GM12801 (cell line): ENCODE results near the gene LGI1.

ENCODE experiments used
- CTCF ChIP-seq: IDR thresholded peaks from one replicate; pipeline ENCODE4 v1.5.1; 2011; ENCODE audit warnings: control low read depth; ENCODE audit not compliant: insufficient read length; ENCODE audit errors: extremely low read depth

Gene LGI1

GRCh38 chr10:93746844-93747284 lies 10.9 kb upstream of the LGI1 start:
- TF ChIP-seq CTCF: no peak

GRCh38 chr10:93749218-93749799 lies 8.4 kb upstream of the LGI1 start:
- no peak for TF ChIP-seq CTCF

DNA sequence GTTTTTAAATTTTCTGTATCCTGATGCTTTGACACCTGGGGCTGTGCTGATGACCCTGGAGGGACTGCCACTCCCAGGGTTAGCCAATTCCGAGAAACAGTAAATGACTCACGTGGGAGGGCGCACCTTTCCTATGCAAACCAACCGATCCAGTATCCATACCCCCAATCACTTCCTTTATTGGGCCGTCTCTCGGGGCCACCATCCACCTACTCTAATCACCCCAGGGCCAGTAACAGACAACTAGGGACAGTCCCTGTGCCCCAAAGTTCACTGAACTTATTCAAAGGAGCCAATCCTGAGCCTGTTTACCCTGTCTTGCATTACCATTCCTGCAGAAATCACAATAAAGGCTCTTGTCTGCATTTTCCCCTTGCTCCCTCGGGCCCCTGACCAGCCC lies 6.6 kb upstream of the LGI1 start:
- no peak for TF ChIP-seq CTCF

DNA sequence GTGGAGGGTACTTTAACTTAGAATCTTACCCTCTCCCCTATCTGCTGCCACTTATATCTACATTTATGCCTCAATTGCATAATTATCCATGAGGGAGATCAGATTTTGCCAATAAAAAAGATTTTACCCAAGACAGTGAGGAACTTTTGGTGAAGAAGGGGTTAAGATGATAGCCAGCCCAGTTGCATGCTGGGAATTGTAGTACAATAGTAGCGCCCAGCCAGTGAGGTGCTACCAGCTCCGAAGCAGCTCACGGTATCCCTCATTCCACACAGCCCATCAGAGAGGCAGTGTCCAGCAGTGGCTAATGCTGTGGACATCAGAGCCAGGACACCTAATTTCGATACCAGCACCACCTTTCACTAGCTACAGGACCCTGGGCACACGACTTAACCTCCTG lies 5.9 kb upstream of the LGI1 start:
- no peak for TF ChIP-seq CTCF

DNA sequence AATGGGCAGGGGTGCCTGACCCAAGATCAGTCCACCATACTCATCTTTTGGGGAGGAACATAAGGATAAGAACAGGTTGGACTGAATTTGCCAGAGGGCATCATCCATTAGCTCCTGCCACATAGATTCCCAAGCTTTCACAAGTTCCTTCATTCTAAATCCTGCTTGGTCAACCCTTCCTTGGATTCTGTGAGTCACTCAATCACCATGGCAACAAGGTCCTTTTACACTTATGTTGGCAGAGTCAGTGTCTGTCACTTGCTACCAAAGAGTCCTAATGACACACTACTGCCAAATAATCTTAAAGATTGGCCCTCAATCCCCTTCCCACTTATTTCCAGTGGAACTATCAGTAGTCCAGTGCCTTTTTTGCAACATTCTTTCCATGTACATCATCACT lies 5.0 kb upstream of the LGI1 start:
- TF ChIP-seq CTCF: no peak

GRCh38 chr10:93753621-93754250 lies 4.0 kb upstream of the LGI1 start:
- no peak for TF ChIP-seq CTCF

GRCh38 chr10:93754761-93755160 lies 3.0 kb upstream of the LGI1 start:
- no peak for TF ChIP-seq CTCF
